NCI-H526 treated with DMSO at 0.1 percent for 48 hours (cell line): Measurements from ENCODE around the gene IRS1.
"Not testable (repeated sequence)": the region's sequence is repeated elsewhere in the genome, so short reads cannot be mapped to it uniquely, and the experiment has no call there.

Experiments
- DNase-seq: peaks from one replicate; lab custom pipeline; 2025; lab: John Stamatoyannopoulos, UW

Gene IRS1, protein sequence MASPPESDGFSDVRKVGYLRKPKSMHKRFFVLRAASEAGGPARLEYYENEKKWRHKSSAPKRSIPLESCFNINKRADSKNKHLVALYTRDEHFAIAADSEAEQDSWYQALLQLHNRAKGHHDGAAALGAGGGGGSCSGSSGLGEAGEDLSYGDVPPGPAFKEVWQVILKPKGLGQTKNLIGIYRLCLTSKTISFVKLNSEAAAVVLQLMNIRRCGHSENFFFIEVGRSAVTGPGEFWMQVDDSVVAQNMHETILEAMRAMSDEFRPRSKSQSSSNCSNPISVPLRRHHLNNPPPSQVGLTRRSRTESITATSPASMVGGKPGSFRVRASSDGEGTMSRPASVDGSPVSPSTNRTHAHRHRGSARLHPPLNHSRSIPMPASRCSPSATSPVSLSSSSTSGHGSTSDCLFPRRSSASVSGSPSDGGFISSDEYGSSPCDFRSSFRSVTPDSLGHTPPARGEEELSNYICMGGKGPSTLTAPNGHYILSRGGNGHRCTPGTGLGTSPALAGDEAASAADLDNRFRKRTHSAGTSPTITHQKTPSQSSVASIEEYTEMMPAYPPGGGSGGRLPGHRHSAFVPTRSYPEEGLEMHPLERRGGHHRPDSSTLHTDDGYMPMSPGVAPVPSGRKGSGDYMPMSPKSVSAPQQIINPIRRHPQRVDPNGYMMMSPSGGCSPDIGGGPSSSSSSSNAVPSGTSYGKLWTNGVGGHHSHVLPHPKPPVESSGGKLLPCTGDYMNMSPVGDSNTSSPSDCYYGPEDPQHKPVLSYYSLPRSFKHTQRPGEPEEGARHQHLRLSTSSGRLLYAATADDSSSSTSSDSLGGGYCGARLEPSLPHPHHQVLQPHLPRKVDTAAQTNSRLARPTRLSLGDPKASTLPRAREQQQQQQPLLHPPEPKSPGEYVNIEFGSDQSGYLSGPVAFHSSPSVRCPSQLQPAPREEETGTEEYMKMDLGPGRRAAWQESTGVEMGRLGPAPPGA (N-terminal part only)

GRCh38 chr2:226799211-226799975 is at the start of gene IRS1:
TSS of gene IRS1 (minus strand) at chr2:226799820. CDS start at chr2:226798738, 1,082 bp downstream.
- peak; percentile 17 for DNase-seq

DNA sequence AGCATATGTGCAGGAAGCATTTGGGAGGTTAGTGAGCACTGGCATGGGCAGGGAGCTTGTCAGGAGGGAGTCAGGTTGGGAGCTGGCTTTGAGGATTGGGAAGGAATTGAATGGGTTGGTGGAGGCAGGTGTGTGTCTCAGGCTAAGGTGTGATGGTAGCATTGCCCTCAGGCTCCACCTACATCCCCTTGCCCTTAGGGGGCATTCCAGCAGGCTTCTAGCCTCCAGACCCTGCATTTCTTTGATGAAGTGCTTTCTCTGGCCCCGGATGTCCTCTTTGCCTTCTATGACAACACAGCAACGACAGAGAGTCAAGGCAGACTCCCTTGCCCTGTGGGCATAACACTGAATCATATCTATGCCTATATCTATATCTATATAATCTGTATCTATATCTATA is 49.7 kb upstream of the IRS1 start:
- DNase-seq = no peak

DNA sequence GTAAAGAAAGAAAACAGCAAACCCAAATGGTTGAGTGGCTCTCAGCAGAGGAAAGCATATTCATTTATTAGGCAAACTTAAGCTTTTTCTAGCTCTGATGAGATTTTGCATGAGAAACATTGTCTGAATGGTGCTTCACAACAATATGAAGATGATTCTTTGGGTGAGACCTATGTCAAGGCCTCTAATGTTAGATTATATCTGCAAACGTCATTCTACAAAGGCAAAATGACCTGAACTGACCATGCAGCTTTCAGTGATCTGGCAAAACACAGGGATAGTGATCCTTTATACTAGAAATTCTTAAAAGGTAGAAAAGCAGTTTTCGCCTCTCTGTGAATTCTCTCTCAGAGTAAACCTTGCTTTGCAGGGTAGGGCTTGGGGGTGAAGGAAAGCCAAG is 47.9 kb upstream of the IRS1 start:
- no peak for DNase-seq

GRCh38 chr2:226847090-226847489 is 47.5 kb upstream of the IRS1 start:
- no peak for DNase-seq

- no peak for DNase-seq
These were observed 45.9 kb upstream of the IRS1 start for GRCh38 chr2:226845386-226846116.

GRCh38 chr2:226843001-226843400 is 43.4 kb upstream of the IRS1 start:
- DNase-seq = not testable (repeated sequence)

DNA sequence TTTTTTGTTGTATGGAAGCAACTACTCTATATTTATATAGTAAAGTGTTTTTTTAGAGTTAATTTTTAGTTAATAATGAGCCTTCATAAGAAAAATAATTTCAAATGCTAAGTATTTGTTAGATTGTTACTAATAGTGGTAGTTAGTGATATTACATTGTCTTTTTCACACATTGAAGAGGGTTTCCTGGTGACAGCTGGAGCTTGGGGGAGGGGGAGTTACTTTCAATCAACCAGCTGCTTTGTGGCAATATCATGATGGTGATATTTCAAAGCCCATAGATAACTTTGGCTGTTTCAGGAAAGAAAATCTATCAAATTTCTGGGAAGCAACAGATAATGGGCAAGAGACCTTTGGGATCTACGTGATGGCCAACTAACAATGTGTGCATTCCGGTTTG is 40.3 kb upstream of the IRS1 start:
- no peak for DNase-seq

DNA sequence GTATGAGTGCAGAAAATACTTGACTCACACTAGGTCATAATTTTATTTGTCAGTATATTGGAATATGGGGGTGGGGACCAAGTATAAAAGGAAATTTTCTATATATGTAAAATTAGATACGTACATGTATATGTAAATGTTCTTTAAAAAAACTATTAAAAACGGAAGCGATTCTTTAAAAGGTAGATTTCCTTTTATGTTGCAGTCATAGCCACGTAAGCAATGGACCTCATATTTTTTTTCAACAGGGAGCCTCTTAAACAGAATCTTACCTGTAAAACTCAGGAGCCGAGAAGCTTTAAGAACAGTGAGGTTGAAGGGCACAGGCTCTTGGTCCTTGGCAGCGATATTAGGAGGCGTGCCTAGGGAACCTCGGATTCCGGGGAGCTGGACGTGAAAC is 39.5 kb upstream of the IRS1 start:
- DNase-seq = no peak

- DNase-seq = no peak
These were observed 39.1 kb upstream of the IRS1 start for GRCh38 chr2:226838722-226839121.

DNA sequence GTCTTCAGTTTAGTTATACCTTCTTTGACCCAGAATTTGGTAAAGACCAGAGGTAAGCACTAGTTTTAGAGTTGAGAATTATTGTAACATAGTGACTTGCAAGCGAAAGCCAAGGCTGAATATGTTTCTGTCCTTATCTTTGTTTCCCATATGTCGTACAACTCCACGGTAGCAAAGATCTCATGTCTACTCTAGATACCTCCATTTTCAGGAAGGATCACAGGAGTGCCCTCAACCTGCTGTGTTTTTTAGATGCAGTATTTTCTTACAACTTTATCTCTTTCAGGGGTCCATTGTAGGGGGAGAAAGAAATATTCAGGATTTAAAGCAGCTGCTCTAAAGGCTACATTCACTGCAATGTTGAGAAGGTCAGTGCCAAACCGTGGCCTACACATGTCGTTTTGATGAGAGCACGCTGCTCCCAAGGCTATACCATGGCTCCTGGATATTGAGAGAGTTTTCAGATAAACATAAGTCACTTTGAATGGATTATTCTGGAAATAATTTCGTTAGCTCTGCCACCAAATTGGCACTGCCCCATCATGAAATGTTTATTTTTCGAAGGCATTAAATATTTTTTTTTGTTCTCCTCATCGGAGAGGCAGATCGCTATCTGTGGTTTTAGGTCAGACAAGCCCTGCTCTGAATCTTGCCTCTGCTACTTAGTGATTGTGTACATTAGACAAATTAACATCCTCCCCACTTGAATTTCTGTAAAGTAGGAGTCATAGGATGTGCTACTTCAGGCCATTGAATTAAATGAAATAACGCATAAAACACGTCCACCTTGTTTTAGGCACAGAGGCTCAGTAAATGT is 38.4 kb upstream of the IRS1 start:
- DNase-seq = no peak

DNA sequence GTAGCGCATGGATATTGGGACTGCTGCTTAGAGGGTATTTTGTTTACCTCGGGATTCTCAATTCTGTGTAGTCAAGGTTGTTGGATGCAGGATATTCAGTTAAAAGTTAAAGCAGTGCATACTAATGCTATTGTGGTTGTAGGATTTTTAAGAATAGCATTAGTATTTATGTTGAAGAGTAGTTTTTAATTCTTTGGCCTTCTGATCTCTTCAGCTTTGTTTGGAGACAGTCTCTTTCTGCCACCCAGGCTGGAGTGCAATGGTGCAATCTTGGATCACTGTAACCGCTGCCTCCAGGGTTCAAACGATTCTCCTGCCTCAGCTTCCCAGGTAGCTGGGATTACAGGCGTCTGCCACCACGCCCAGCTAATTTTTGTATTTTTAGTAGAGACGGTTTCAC is 37.7 kb upstream of the IRS1 start:
- no peak for DNase-seq

- DNase-seq = no peak
These were observed 36.9 kb upstream of the IRS1 start for GRCh38 chr2:226836548-226836885.

GRCh38 chr2:226835796-226836547 is 36.4 kb upstream of the IRS1 start, which contains the start of gene RHBDD1:
TSS of gene RHBDD1 (plus strand) at chr2:226836054. CDS start at chr2:226864694, 28,640 bp downstream.
- DNase-seq = peak; percentile 70

GRCh38 chr2:226835420-226835795 is 35.8 kb upstream of the IRS1 start:
- DNase-seq = no peak

DNA sequence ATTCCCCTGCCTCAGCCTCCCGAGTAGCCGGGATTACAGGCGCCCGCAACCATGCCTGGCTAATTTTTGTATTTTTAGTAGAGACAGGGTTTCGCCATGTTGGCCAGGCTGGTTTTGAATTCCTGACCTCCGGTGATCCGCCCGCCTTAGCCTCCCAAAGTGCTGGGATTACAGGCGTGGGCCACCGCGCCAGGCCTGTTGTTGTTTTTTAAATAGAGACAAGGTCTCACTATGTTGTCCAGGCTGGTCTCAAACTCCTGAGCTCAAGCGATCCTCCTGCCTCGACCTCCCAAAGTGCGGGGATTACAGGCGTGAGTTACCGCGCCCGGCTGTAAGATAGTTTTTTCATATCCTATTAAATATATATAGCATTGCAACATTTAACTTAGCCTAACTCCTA is 35.3 kb upstream of the IRS1 start:
- not testable (repeated sequence) for DNase-seq

- no peak for DNase-seq
These were observed 32.4 kb upstream of the IRS1 start for GRCh38 chr2:226832061-226832460.

GRCh38 chr2:226831266-226831665 is 31.6 kb upstream of the IRS1 start:
- DNase-seq = no peak

- DNase-seq = no peak
These were observed 30.4 kb upstream of the IRS1 start for GRCh38 chr2:226829721-226830631.

GRCh38 chr2:226828191-226828590 is 28.6 kb upstream of the IRS1 start:
- DNase-seq = peak; percentile 51
